ENCODE data around the gene SRGAP1. TPM values are rescaled to one million over a fixed set of nuclear protein-coding genes. Genes with fewer than 3 reads are reported as not detected.

Gene SRGAP1
- total and polyA plus RNA-seq, 2 of the 13 experiments (the other 11 are each of a cell fraction or from before 2014, with no cell fraction given), result 1.6 to 3.4 TPM

DNA sequence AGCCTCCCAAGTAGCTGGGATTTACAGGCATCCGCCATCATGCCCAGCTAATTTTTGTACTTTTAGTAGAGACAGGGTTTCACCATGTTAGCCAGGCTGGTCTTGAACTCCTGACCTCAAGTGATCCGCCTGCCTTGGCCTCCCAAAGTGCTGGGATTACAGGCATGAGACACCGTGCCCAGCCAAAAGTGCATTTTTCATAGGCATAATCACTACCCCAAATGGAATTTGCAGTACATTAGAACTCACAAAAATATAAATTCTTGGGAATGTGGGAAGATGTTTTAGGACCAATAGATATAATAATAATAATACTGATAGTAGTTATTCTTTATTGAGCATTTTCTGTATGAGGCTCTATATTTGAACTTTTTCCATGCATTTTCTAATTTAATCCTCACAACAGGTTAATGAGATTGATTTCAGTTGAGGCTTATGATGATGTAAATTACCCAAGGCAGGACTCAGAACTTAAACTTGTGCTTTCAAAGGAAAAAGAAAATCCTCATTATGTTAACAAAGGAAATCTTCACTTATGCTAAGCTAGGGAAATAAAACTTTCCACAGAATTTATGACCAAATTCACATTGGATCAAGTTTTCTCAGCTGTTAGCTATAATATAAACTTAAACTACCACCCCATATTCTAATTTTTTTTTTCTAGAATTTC, 121.6 kb downstream of the SRGAP1 start:
- Histone ChIP-seq H3K27me3 (ENCODE audit: control insufficient read depth in 1 of 2, insufficient read depth in 2 of 2, low read length in 2 of 2) (no peaks in the 10 kb centered on the region), H3K9me3 (ENCODE audit: low read length) (no peaks in the 10 kb centered on the region), H2AFZ (ENCODE audit: low read length) (no peak overlapping the region), H3K4me1 (ENCODE audit: insufficient read depth, low read length) (no peaks in the 10 kb centered on the region), H3K4me3 (replicated peaks in 1 of 3; ENCODE audit: insufficient read depth in 1 of 3, low read depth in 2 of 3, low read length in 3 of 3) (no peak overlapping the region), H3K36me3 (replicated peaks in 1 of 2; ENCODE audit: control insufficient read depth in 1 of 2, insufficient read depth in 2 of 2, low read length in 2 of 2) (no peaks in the 10 kb centered on the region), H3K4me2 (ENCODE audit: low read depth, low read length) (no peak overlapping the region), H3K9ac (ENCODE audit: insufficient read depth, low read depth, low read length) (no peak overlapping the region), H4K20me1 (ENCODE audit: insufficient read depth, low read length) (no peaks in the 10 kb centered on the region), H3K79me2 (ENCODE audit: insufficient read depth, low read length) (no peaks in the 10 kb centered on the region), H3K27ac (ENCODE audit: extremely low read length, insufficient read depth, low read length) (no peak overlapping the region)
- no TSS peak for BruUV-seq (replicated peaks)
- intact Hi-C loops (cut with micrococcal nuclease; ENCODE audit: unreplicated experiment), result no loop called here
- 93% methylated on average over 3 of the region's 3 CpGs for WGBS (ENCODE audit: low lambda C conversion rate)
- ATAC-seq, result no peak
- no peak for DNase-seq (ENCODE audit: low spot score)
- in situ Hi-C loops (cut with HindIII; ENCODE audit: extremely low pct_ligation_motif_present, low pct_unique_long_range_greater_than_20kb), result no loop called here
- POLR2A ChIA-PET, result no interaction called here
- FAIRE-seq, result no peak
- CTCF ChIA-PET (ENCODE audit: low intra/inter-chr PET ratio, low total read pairs), result no interaction called here
- no peak for TF ChIP-seq CENPX (CRISPR knock-in tag; IDR thresholded peaks at IDR 0.05)
- TF ChIP-seq ZNF337 (CRISPR knock-in tag; IDR thresholded peaks at IDR 0.05; ENCODE audit: borderline replicate concordance, low read depth), result no peak
- TF ChIP-seq ZKSCAN1 (IDR thresholded peaks at IDR 0.05; ENCODE audit: low read length), result no peak
- TF ChIP-seq ZNF274 (CRISPR knock-in tag; IDR thresholded peaks at IDR 0.05), result no peak
- TF ChIP-seq ZSCAN30 (CRISPR knock-in tag; IDR thresholded peaks at IDR 0.05), result no peak
- no peak for TF ChIP-seq TCF12 (IDR thresholded peaks at IDR 0.05)
- no peak for TF ChIP-seq TCF12 (CRISPR knock-in tag; IDR thresholded peaks at IDR 0.05)
- TF ChIP-seq SPEN (CRISPR knock-in tag; IDR thresholded peaks at IDR 0.05; ENCODE audit: low read depth), result no peak
- no peak for TF ChIP-seq ZMYM4 (CRISPR knock-in tag; IDR thresholded peaks at IDR 0.05)
- TF ChIP-seq, protein P1, sequence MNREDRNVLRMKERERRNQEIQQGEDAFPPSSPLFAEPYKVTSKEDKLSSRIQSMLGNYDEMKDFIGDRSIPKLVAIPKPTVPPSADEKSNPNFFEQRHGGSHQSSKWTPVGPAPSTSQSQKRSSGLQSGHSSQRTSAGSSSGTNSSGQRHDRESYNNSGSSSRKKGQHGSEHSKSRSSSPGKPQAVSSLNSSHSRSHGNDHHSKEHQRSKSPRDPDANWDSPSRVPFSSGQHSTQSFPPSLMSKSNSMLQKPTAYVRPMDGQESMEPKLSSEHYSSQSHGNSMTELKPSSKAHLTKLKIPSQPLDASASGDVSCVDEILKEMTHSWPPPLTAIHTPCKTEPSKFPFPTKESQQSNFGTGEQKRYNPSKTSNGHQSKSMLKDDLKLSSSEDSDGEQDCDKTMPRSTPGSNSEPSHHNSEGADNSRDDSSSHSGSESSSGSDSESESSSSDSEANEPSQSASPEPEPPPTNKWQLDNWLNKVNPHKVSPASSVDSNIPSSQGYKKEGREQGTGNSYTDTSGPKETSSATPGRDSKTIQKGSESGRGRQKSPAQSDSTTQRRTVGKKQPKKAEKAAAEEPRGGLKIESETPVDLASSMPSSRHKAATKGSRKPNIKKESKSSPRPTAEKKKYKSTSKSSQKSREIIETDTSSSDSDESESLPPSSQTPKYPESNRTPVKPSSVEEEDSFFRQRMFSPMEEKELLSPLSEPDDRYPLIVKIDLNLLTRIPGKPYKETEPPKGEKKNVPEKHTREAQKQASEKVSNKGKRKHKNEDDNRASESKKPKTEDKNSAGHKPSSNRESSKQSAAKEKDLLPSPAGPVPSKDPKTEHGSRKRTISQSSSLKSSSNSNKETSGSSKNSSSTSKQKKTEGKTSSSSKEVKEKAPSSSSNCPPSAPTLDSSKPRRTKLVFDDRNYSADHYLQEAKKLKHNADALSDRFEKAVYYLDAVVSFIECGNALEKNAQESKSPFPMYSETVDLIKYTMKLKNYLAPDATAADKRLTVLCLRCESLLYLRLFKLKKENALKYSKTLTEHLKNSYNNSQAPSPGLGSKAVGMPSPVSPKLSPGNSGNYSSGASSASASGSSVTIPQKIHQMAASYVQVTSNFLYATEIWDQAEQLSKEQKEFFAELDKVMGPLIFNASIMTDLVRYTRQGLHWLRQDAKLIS (CRISPR knock-in tag; IDR thresholded peaks at IDR 0.05), result no peak
- no peak for TF ChIP-seq PAX8 (CRISPR knock-in tag; IDR thresholded peaks at IDR 0.05; ENCODE audit: borderline replicate concordance)
- TF ChIP-seq, protein P2, sequence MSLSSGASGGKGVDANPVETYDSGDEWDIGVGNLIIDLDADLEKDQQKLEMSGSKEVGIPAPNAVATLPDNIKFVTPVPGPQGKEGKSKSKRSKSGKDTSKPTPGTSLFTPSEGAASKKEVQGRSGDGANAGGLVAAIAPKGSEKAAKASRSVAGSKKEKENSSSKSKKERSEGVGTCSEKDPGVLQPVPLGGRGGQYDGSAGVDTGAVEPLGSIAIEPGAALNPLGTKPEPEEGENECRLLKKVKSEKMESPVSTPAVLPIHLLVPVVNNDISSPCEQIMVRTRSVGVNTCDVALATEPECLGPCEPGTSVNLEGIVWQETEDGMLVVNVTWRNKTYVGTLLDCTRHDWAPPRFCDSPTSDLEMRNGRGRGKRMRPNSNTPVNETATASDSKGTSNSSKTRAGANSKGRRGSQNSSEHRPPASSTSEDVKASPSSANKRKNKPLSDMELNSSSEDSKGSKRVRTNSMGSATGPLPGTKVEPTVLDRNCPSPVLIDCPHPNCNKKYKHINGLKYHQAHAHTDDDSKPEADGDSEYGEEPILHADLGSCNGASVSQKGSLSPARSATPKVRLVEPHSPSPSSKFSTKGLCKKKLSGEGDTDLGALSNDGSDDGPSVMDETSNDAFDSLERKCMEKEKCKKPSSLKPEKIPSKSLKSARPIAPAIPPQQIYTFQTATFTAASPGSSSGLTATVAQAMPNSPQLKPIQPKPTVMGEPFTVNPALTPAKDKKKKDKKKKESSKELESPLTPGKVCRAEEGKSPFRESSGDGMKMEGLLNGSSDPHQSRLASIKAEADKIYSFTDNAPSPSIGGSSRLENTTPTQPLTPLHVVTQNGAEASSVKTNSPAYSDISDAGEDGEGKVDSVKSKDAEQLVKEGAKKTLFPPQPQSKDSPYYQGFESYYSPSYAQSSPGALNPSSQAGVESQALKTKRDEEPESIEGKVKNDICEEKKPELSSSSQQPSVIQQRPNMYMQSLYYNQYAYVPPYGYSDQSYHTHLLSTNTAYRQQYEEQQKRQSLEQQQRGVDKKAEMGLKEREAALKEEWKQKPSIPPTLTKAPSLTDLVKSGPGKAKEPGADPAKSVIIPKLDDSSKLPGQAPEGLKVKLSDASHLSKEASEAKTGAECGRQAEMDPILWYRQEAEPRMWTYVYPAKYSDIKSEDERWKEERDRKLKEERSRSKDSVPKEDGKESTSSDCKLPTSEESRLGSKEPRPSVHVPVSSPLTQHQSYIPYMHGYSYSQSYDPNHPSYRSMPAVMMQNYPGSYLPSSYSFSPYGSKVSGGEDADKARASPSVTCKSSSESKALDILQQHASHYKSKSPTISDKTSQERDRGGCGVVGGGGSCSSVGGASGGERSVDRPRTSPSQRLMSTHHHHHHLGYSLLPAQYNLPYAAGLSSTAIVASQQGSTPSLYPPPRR (CRISPR knock-in tag; IDR thresholded peaks at IDR 0.05; ENCODE audit: borderline replicate concordance), result no peak
- TF ChIP-seq, protein P3, sequence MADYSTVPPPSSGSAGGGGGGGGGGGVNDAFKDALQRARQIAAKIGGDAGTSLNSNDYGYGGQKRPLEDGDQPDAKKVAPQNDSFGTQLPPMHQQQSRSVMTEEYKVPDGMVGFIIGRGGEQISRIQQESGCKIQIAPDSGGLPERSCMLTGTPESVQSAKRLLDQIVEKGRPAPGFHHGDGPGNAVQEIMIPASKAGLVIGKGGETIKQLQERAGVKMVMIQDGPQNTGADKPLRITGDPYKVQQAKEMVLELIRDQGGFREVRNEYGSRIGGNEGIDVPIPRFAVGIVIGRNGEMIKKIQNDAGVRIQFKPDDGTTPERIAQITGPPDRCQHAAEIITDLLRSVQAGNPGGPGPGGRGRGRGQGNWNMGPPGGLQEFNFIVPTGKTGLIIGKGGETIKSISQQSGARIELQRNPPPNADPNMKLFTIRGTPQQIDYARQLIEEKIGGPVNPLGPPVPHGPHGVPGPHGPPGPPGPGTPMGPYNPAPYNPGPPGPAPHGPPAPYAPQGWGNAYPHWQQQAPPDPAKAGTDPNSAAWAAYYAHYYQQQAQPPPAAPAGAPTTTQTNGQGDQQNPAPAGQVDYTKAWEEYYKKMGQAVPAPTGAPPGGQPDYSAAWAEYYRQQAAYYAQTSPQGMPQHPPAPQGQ (CRISPR knock-in tag; IDR thresholded peaks at IDR 0.05; ENCODE audit: borderline replicate concordance), result no peak
